Mesothelial cell of epicardium (in vitro differentiated cells): ENCODE results near the gene CCL21. TPM values are rescaled to one million over a fixed set of nuclear protein-coding genes. Genes with fewer than 3 reads are reported as not detected.

Source experiments
- DNase-seq, 2 experiments: peaks; one replicate each; pipeline ENCODE4 v3.0.0; 2021; ENCODE audit warnings: low spot score in 2 of 2; ENCODE audit not compliant: unreplicated experiment in 2 of 2
- H3K27ac Mint-ChIP-seq: 2 replicates; pipeline ENCODE4 v1.8.0; 2021; ENCODE audit warnings: mixed read lengths
- H3K27me3 Mint-ChIP-seq: 2 replicates; pipeline ENCODE4 v1.8.0; 2021; ENCODE audit warnings: low read depth, mixed read lengths
- H3K36me3 Mint-ChIP-seq: 2 replicates; pipeline ENCODE4 v1.8.0; 2021; ENCODE audit warnings: mixed read lengths
- H3K4me1 Mint-ChIP-seq: 2 replicates; pipeline ENCODE4 v1.8.0; 2021; ENCODE audit warnings: mixed read lengths
- H3K4me3 Mint-ChIP-seq: 2 replicates; pipeline ENCODE4 v1.8.0; 2021; ENCODE audit warnings: mild to moderate bottlenecking, moderate library complexity, mixed read lengths
- H3K9me3 Mint-ChIP-seq: 2 replicates; pipeline ENCODE4 v1.8.0; 2021; ENCODE audit warnings: mixed read lengths
- CTCF ChIP-seq: fragments of 200-600 bp; sonication (generic); IDR thresholded peaks from one replicate; pipeline ENCODE4 v1.5.0; 2021; ENCODE audit warnings: antibody characterized with exemption; ENCODE audit not compliant: unreplicated experiment
- total RNA-seq: library from RNA; stranded (reverse); gene quantifications from 3 replicates; pipeline ENCODE4 v1.2.1, GENCODE V29; 2021

Gene CCL21
- total RNA-seq, 1 donor from 2014 or later = not detected

- Mint-ChIP-seq H3K4me3 (no peak overlapping the region), H3K27ac (no peak overlapping the region)
These were observed 4.1 kb upstream of the CCL21 start for GRCh38 chr9:34714007-34714406.

GRCh38 chr9:34712140-34712539 is 2.2 kb upstream of the CCL21 start:
- no peak for TF ChIP-seq CTCF
- peaks cover 16% of the 10 kb centered on the region for H3K9me3 Mint-ChIP-seq
- H3K4me1 Mint-ChIP-seq = peaks cover 19% of the 10 kb centered on the region
- H3K27me3 Mint-ChIP-seq = peaks cover 41% of the 10 kb centered on the region
- no peak overlapping the region for H3K27ac Mint-ChIP-seq
- H3K36me3 Mint-ChIP-seq = peaks cover 4% of the 10 kb centered on the region
- no peak for DNase-seq
- H3K4me3 Mint-ChIP-seq = no peak overlapping the region

More at GRCh38 chr9:34714007-34714406, 4.1 kb upstream of the CCL21 start:
- H3K27me3 Mint-ChIP-seq = peaks cover 43% of the 10 kb centered on the region
- H3K4me1 Mint-ChIP-seq = peaks cover 5% of the 10 kb centered on the region
- DNase-seq = no peak
- peaks cover 16% of the 10 kb centered on the region for H3K9me3 Mint-ChIP-seq
- peaks cover 4% of the 10 kb centered on the region for H3K36me3 Mint-ChIP-seq
- no peak for TF ChIP-seq CTCF

GRCh38 chr9:34709196-34709978 is 549 bp downstream of the CCL21 start:
- peaks cover 27% of the 10 kb centered on the region for H3K27me3 Mint-ChIP-seq
- no peak overlapping the region for H3K27ac Mint-ChIP-seq
- DNase-seq = no peak
- H3K36me3 Mint-ChIP-seq = peaks cover 4% of the 10 kb centered on the region
- no peak for TF ChIP-seq CTCF
- no peak overlapping the region for H3K4me3 Mint-ChIP-seq
- peaks cover 28% of the 10 kb centered on the region for H3K4me1 Mint-ChIP-seq
- peaks cover 16% of the 10 kb centered on the region for H3K9me3 Mint-ChIP-seq

- H3K27ac Mint-ChIP-seq = no peak overlapping the region
- no peak for TF ChIP-seq CTCF
- H3K27me3 Mint-ChIP-seq = peaks cover 5% of the 10 kb centered on the region
- no peak for DNase-seq
- no peak overlapping the region for H3K4me3 Mint-ChIP-seq
- no peaks in the 10 kb centered on the region for H3K36me3 Mint-ChIP-seq
- peaks cover 28% of the 10 kb centered on the region for H3K4me1 Mint-ChIP-seq
- peaks cover 6% of the 10 kb centered on the region for H3K9me3 Mint-ChIP-seq
These were observed 2.8 kb downstream of the CCL21 start for GRCh38 chr9:34707130-34707529.

- peaks cover 17% of the 10 kb centered on the region for H3K4me1 Mint-ChIP-seq
- DNase-seq = peak; percentile 77 to 92
- H3K27me3 Mint-ChIP-seq = peaks cover 34% of the 10 kb centered on the region
- no peaks in the 10 kb centered on the region for H3K9me3 Mint-ChIP-seq
- no peak overlapping the region for H3K27ac Mint-ChIP-seq
- peak overlapping the region; percentile 65 for H3K4me3 Mint-ChIP-seq
- no peaks in the 10 kb centered on the region for H3K36me3 Mint-ChIP-seq
- peak; percentile 90 for TF ChIP-seq CTCF
These were observed 7.9 kb downstream of the CCL21 start for GRCh38 chr9:34701769-34702736.
